ENCODE data around the gene PPME1. TPM values are rescaled to one million over a fixed set of nuclear protein-coding genes. Genes with fewer than 3 reads are reported as not detected.

PPME1 gene
- total RNA-seq, 1 donor from 2014 or later = 40.4 TPM

DNA sequence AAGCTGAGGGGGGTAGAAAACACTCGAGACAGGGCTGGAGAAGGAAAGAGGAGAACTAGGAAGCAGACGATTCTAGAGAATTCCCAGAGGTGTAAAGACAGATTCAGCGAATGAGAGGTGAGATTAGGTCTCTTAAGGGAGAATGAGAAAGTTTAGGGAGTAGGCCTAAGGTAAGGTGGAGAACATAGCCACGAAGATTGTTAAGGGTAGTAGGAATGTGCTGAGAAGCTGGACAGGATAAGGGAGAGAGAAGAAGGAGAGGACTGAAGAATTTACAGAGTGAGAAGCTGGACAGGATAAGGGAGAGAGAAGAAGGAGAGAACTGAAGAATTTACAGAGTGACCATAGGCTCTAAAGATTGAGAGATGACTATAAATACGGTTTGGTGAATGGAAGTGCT lies 908 bp downstream of the PPME1 start:
- Mint-ChIP-seq H3K27me3 (ENCODE audit: unreplicated experiment) (no peaks in the 10 kb centered on the region), H3K9me3 (ENCODE audit: unreplicated experiment) (no peaks in the 10 kb centered on the region), H3K36me3 (ENCODE audit: unreplicated experiment) (peaks cover 12% of the 10 kb centered on the region), H3K4me3 (ENCODE audit: unreplicated experiment) (no peak overlapping the region), H3K27ac (ENCODE audit: unreplicated experiment) (no peak overlapping the region), H3K4me1 (ENCODE audit: unreplicated experiment) (peaks cover 10% of the 10 kb centered on the region)
- TF ChIP-seq, protein P1, sequence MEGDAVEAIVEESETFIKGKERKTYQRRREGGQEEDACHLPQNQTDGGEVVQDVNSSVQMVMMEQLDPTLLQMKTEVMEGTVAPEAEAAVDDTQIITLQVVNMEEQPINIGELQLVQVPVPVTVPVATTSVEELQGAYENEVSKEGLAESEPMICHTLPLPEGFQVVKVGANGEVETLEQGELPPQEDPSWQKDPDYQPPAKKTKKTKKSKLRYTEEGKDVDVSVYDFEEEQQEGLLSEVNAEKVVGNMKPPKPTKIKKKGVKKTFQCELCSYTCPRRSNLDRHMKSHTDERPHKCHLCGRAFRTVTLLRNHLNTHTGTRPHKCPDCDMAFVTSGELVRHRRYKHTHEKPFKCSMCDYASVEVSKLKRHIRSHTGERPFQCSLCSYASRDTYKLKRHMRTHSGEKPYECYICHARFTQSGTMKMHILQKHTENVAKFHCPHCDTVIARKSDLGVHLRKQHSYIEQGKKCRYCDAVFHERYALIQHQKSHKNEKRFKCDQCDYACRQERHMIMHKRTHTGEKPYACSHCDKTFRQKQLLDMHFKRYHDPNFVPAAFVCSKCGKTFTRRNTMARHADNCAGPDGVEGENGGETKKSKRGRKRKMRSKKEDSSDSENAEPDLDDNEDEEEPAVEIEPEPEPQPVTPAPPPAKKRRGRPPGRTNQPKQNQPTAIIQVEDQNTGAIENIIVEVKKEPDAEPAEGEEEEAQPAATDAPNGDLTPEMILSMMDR (IDR thresholded peaks at IDR 0.05) = no peak
- DNase-seq (ENCODE audit: extremely low spot score, unreplicated experiment) = no peak

DNA sequence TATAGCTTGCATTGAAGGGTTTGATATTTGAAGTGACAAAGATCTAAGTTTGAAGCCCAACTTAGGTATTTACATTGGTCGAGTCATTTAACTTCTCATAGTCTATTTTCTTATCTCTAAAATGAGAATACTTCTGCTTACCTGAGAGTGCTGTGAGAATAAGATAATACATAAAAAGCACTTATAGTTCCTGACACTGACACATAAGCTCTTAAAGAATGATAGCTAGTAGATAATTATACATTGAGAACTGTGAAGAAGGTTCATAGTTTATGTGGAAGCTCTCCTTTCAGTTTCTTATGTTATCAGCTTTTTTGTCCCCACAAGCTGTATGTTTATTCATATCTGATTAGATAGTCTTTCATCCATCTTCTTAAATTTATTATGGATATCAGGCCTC lies 4.8 kb downstream of the PPME1 start:
- no peaks in the 10 kb centered on the region for H3K9me3 Mint-ChIP-seq (ENCODE audit: unreplicated experiment)
- TF ChIP-seq, protein P1 (IDR thresholded peaks at IDR 0.05) = no peak
- no peaks in the 10 kb centered on the region for H3K27me3 Mint-ChIP-seq (ENCODE audit: unreplicated experiment)
- H3K27ac Mint-ChIP-seq (ENCODE audit: unreplicated experiment) = no peak overlapping the region
- peaks cover 7% of the 10 kb centered on the region for H3K36me3 Mint-ChIP-seq (ENCODE audit: unreplicated experiment)
- H3K4me3 Mint-ChIP-seq (ENCODE audit: unreplicated experiment) = no peak overlapping the region
- peaks cover 15% of the 10 kb centered on the region for H3K4me1 Mint-ChIP-seq (ENCODE audit: unreplicated experiment)
- no peak for DNase-seq (ENCODE audit: extremely low spot score, unreplicated experiment)

DNA sequence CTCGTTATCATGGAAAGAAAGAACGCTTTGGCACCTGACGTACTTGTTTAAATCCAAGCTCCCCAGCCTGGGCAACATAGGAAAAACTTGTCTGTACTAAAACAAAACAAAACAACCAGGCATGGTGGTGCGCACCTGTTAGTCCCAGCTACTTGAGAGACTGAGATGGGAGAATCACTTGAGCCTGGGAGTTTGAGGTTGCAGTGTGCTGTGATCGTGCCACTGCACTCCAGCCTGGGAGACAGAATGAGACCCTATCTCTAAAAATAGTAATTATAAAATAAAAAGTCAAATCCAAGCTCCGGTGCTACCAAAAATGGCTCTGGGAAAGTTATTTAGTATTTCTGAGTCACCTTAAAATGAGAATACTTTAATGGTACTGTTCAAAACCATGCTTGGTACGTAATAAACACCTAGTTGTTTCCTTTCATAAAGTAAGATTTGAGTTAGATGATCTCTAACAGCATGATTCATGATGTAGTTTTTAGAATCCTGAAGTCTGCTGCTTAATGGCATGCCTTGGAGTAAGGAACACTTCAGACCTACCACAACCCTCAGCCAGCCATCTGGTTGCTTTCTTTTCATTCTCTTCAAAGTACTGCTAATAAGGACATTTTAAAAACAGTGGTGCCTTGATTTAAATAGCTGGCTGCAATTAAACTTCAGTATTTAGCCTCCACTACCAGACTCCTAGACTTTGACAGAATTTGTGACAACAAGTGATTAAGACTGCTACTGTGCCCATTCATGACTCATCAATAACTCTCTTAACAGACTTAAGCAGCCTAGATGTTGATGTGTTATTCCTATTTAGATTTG lies 8.4 kb downstream of the PPME1 start:
- no peak for DNase-seq (ENCODE audit: extremely low spot score, unreplicated experiment)
- peaks cover 6% of the 10 kb centered on the region for H3K4me1 Mint-ChIP-seq (ENCODE audit: unreplicated experiment)
- H3K27ac Mint-ChIP-seq (ENCODE audit: unreplicated experiment) = no peak overlapping the region
- H3K27me3 Mint-ChIP-seq (ENCODE audit: unreplicated experiment) = no peaks in the 10 kb centered on the region
- no peaks in the 10 kb centered on the region for H3K9me3 Mint-ChIP-seq (ENCODE audit: unreplicated experiment)
- peaks cover 4% of the 10 kb centered on the region for H3K36me3 Mint-ChIP-seq (ENCODE audit: unreplicated experiment)
- TF ChIP-seq, protein P1 (IDR thresholded peaks at IDR 0.05) = no peak
- no peak overlapping the region for H3K4me3 Mint-ChIP-seq (ENCODE audit: unreplicated experiment)

DNA sequence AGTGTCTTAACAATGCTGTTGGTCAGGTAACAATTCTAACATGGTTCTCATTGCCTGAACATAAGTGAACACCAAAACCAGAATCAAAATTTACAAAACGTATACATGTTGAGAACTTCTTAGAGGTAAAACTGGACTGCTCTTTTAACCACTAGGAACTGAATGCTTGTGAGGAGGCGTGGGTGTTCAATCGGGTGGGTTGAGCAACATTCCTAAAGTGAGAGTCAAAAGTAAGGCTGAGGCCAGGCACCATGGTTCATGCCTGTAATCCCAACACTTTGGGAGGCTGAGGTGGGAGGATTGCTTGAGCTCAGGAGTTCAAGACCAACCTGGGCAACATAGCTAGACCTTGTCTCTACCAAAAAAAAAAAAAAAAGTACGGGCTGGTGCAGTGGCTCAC lies 11.5 kb downstream of the PPME1 start:
- TF ChIP-seq, protein P1 (IDR thresholded peaks at IDR 0.05) = no peak
- no peak for DNase-seq (ENCODE audit: extremely low spot score, unreplicated experiment)

DNA sequence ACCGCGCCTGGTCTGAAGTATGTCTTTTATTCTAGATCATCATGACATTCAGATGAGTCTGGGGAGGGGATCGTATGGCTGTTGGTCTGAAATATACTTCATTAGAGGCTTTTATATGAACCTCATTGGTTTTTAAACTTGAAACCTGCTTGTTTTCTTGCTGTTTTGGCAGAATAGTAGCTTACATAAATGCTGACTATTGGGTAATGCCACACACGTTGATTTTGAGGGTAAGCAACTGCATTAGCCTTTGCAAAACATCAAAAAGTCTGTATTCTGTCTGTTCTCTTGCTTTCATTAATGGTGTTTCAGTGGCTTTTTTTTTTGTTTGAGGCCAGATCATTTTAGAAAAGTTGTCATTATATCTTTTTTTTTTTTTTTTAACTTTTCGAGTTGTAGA lies 14.2 kb downstream of the PPME1 start:
- Mint-ChIP-seq H3K27ac (ENCODE audit: unreplicated experiment) (no peak overlapping the region), H3K4me1 (ENCODE audit: unreplicated experiment) (peaks cover 8% of the 10 kb centered on the region), H3K9me3 (ENCODE audit: unreplicated experiment) (no peaks in the 10 kb centered on the region), H3K27me3 (ENCODE audit: unreplicated experiment) (no peaks in the 10 kb centered on the region), H3K4me3 (ENCODE audit: unreplicated experiment) (no peak overlapping the region), H3K36me3 (ENCODE audit: unreplicated experiment) (peaks cover 4% of the 10 kb centered on the region)
- no peak for DNase-seq (ENCODE audit: extremely low spot score, unreplicated experiment)
- TF ChIP-seq, protein P1 (IDR thresholded peaks at IDR 0.05) = no peak

More for the DNA sequence above, 11.5 kb downstream of the PPME1 start:
- H3K9me3 Mint-ChIP-seq (ENCODE audit: unreplicated experiment) = no peaks in the 10 kb centered on the region
- no peaks in the 10 kb centered on the region for H3K27me3 Mint-ChIP-seq (ENCODE audit: unreplicated experiment)
- H3K36me3 Mint-ChIP-seq (ENCODE audit: unreplicated experiment) = peaks cover 3% of the 10 kb centered on the region
- no peak overlapping the region for H3K27ac Mint-ChIP-seq (ENCODE audit: unreplicated experiment)
- no peak overlapping the region for H3K4me3 Mint-ChIP-seq (ENCODE audit: unreplicated experiment)
- H3K4me1 Mint-ChIP-seq (ENCODE audit: unreplicated experiment) = peaks cover 14% of the 10 kb centered on the region
